Stimulated activated naive CD8-positive, alpha-beta T cell treated with anti-CD3 and anti-CD28 coated beads, Interleukin-15, amount 100 ng/mL, for 72 hours (primary cell): ENCODE measurements around the gene PRSS38.

Experiments
- ATAC-seq: fragments of 150-1000 bp; cut with Tn5 transposase; 2 replicates; pipeline ENCODE4 v1.10.0; 2021; ENCODE audit warnings: mild to moderate bottlenecking, moderate library complexity
- DNase-seq, 2 donors: peaks; one replicate each; pipeline ENCODE4 v3.0.0; 2021 to 2022
- H3K27ac Mint-ChIP-seq, 2 donors: one replicate each; pipeline ENCODE4 v1.8.0; 2022; ENCODE audit warnings: mild to moderate bottlenecking in 2 of 2, mixed read lengths in 2 of 2, moderate library complexity in 2 of 2
- H3K27me3 Mint-ChIP-seq: one replicate; pipeline ENCODE4 v1.8.0; 2022; ENCODE audit warnings: mixed read lengths
- H3K4me1 Mint-ChIP-seq: one replicate; pipeline ENCODE4 v1.8.0; 2022; ENCODE audit warnings: mild to moderate bottlenecking, mixed read lengths
- H3K4me3 Mint-ChIP-seq, 2 donors: one replicate each; pipeline ENCODE4 v1.8.0; 2022; ENCODE audit warnings: mild to moderate bottlenecking in 2 of 2, mixed read lengths in 2 of 2, moderate library complexity in 1 of 2
- H3K9me3 Mint-ChIP-seq, 2 donors: one replicate each; pipeline ENCODE4 v1.8.0; 2022; ENCODE audit warnings: mixed read lengths in 2 of 2

Gene PRSS38

GRCh38 chr1:227786673-227787512 lies 28.6 kb upstream of the PRSS38 start:
- Mint-ChIP-seq H3K27ac (peak overlapping the region in 1 of 2 donors; percentile 90), H3K4me1 (peaks cover 36% of the 10 kb centered on the region), H3K4me3 (peak overlapping the region; percentile 82 to 86), H3K27me3 (peaks cover 17% of the 10 kb centered on the region), H3K9me3 (no peaks in the 10 kb centered on the region)
- DNase-seq: peak in 1 of 2 donors; percentile 13
- ATAC-seq: no peak

GRCh38 chr1:227787513-227788270 lies 27.8 kb upstream of the PRSS38 start:
- DNase-seq (peak; percentile 87 to 90), ATAC-seq (peak; percentile 94)
- H3K27me3 Mint-ChIP-seq: peaks cover 17% of the 10 kb centered on the region
- peak overlapping the region; percentile 82 to 86 for H3K4me3 Mint-ChIP-seq
- H3K27ac Mint-ChIP-seq: no peak overlapping the region
- H3K4me1 Mint-ChIP-seq: peaks cover 36% of the 10 kb centered on the region
- H3K9me3 Mint-ChIP-seq: no peaks in the 10 kb centered on the region

GRCh38 chr1:227788271-227789083 lies 27.0 kb upstream of the PRSS38 start:
- DNase-seq (peak; percentile 70 to 73), ATAC-seq (peak; percentile 70)
- peaks cover 36% of the 10 kb centered on the region for H3K4me1 Mint-ChIP-seq
- H3K27ac Mint-ChIP-seq: no peak overlapping the region
- H3K27me3 Mint-ChIP-seq: peaks cover 17% of the 10 kb centered on the region
- H3K4me3 Mint-ChIP-seq: peak overlapping the region; percentile 82 to 83
- H3K9me3 Mint-ChIP-seq: no peaks in the 10 kb centered on the region

GRCh38 chr1:227789084-227790033 lies 26.1 kb upstream of the PRSS38 start:
- DNase-seq: peak in 1 of 2 donors; percentile 10
- peak overlapping the region in 1 of 2 donors; percentile 83 for H3K4me3 Mint-ChIP-seq
- ATAC-seq: no peak
- H3K27me3 Mint-ChIP-seq: peaks cover 17% of the 10 kb centered on the region
- no peaks in the 10 kb centered on the region for H3K9me3 Mint-ChIP-seq
- H3K27ac Mint-ChIP-seq: no peak overlapping the region
- peaks cover 36% of the 10 kb centered on the region for H3K4me1 Mint-ChIP-seq

- no peak overlapping the region for H3K4me3 Mint-ChIP-seq
- H3K27ac Mint-ChIP-seq: no peak overlapping the region
- peaks cover 36% of the 10 kb centered on the region for H3K4me1 Mint-ChIP-seq
- H3K27me3 Mint-ChIP-seq: peaks cover 17% of the 10 kb centered on the region
- ATAC-seq (no peak), DNase-seq (no peak)
- no peaks in the 10 kb centered on the region for H3K9me3 Mint-ChIP-seq
Measured at GRCh38 chr1:227790034-227790400, 25.5 kb upstream of the PRSS38 start.

- no peaks in the 10 kb centered on the region for H3K9me3 Mint-ChIP-seq
- ATAC-seq (no peak), DNase-seq (no peak)
- no peak overlapping the region for H3K4me3 Mint-ChIP-seq
- peaks cover 16% of the 10 kb centered on the region for H3K27me3 Mint-ChIP-seq
- H3K27ac Mint-ChIP-seq: no peak overlapping the region
- H3K4me1 Mint-ChIP-seq: peaks cover 31% of the 10 kb centered on the region
Measured at GRCh38 chr1:227790868-227791267, 24.6 kb upstream of the PRSS38 start.

GRCh38 chr1:227791425-227792143 lies 23.9 kb upstream of the PRSS38 start:
- no peak for ATAC-seq
- H3K27ac Mint-ChIP-seq: no peak overlapping the region
- H3K27me3 Mint-ChIP-seq: peaks cover 9% of the 10 kb centered on the region

GRCh38 chr1:227792216-227793078 lies 23.0 kb upstream of the PRSS38 start:
- Mint-ChIP-seq H3K4me1 (peaks cover 15% of the 10 kb centered on the region), H3K27ac (no peak overlapping the region), H3K27me3 (peaks cover under 1% of the 10 kb centered on the region), H3K9me3 (no peaks in the 10 kb centered on the region), H3K4me3 (no peak overlapping the region)
- ATAC-seq (no peak), DNase-seq (no peak)

More at GRCh38 chr1:227791425-227792143, 23.9 kb upstream of the PRSS38 start:
- H3K4me1 Mint-ChIP-seq: peaks cover 24% of the 10 kb centered on the region
- no peaks in the 10 kb centered on the region for H3K9me3 Mint-ChIP-seq
- DNase-seq: no peak
- no peak overlapping the region for H3K4me3 Mint-ChIP-seq

- Mint-ChIP-seq H3K9me3 (no peaks in the 10 kb centered on the region), H3K4me1 (peaks cover 12% of the 10 kb centered on the region), H3K27ac (no peak overlapping the region), H3K4me3 (no peak overlapping the region), H3K27me3 (no peaks in the 10 kb centered on the region)
- ATAC-seq: no peak
- DNase-seq: no peak
Measured at GRCh38 chr1:227793079-227793947, 22.2 kb upstream of the PRSS38 start.

GRCh38 chr1:227793948-227794816 lies 21.3 kb upstream of the PRSS38 start:
- H3K4me1 Mint-ChIP-seq: peaks cover 4% of the 10 kb centered on the region
- H3K27me3 Mint-ChIP-seq: no peaks in the 10 kb centered on the region
- H3K9me3 Mint-ChIP-seq: no peaks in the 10 kb centered on the region
- H3K4me3 Mint-ChIP-seq: no peak overlapping the region
- H3K27ac Mint-ChIP-seq: no peak overlapping the region
- DNase-seq: no peak
- peak; percentile 18 for ATAC-seq

- no peaks in the 10 kb centered on the region for H3K27me3 Mint-ChIP-seq
- H3K4me1 Mint-ChIP-seq: no peaks in the 10 kb centered on the region
- DNase-seq (no peak), ATAC-seq (peak; percentile 8)
- H3K27ac Mint-ChIP-seq: no peak overlapping the region
- H3K4me3 Mint-ChIP-seq: no peak overlapping the region
- no peaks in the 10 kb centered on the region for H3K9me3 Mint-ChIP-seq
Measured at GRCh38 chr1:227794817-227795192, 20.7 kb upstream of the PRSS38 start.

- Mint-ChIP-seq H3K27me3 (no peaks in the 10 kb centered on the region), H3K27ac (no peak overlapping the region), H3K4me1 (no peaks in the 10 kb centered on the region), H3K4me3 (no peak overlapping the region), H3K9me3 (no peaks in the 10 kb centered on the region)
- ATAC-seq (no peak), DNase-seq (no peak)
Measured at GRCh38 chr1:227795732-227796131, 19.7 kb upstream of the PRSS38 start.
